Peyer's patch (tissue), 4 donors: ENCODE data around the gene CTDSPL. TPM values are rescaled to one million over a fixed set of nuclear protein-coding genes. Genes with fewer than 3 reads are reported as not detected.

Experiments
- DNase-seq, 3 donors: peaks; one replicate each; pipeline ENCODE4 v3.0.0-alpha.2; 2017 to 2019
- H3K27ac ChIP-seq, 4 donors: fragments of 200-600 bp; sonication (generic); one replicate each; pipeline ENCODE4 v1.5.1; 2016 to 2019
- H3K27me3 ChIP-seq, 2 donors: fragments of 200-600 bp; sonication (generic); one replicate each; pipeline ENCODE4 v1.5.1; 2019
- H3K36me3 ChIP-seq, 3 donors: fragments of 200-600 bp; sonication (generic); one replicate each; pipeline ENCODE4 v1.5.1; 2016 to 2019
- H3K4me1 ChIP-seq, 4 donors: fragments of 200-600 bp; sonication (generic); one replicate each; pipeline ENCODE4 v1.5.1; 2016 to 2019
- H3K4me3 ChIP-seq, 4 donors: fragments of 200-600 bp; sonication (generic); 1 replicate in 3 of 4; 2 replicates in 1 of 4; pipeline ENCODE4 v1.5.1; 2016 to 2019; ENCODE audit warnings: mild to moderate bottlenecking in 1 of 4
- H3K9me3 ChIP-seq, 4 donors: fragments of 200-600 bp; sonication (generic); one replicate each; pipeline ENCODE4 v1.5.1; 2016 to 2019; ENCODE audit warnings: mild to moderate bottlenecking in 1 of 4
- CTCF ChIP-seq, 6 experiments: fragments of 450-650 bp in 4 of 6; fragments of 200-600 bp in 2 of 6; sonication (generic) in 1 of 6; IDR thresholded peaks; one replicate each; pipeline ENCODE4 v1.5.1; 2017 to 2019; ENCODE audit warnings: antibody characterized with exemption in 6 of 6, mild to moderate bottlenecking in 3 of 6, moderate library complexity in 1 of 6
- POLR2A ChIP-seq, 2 donors: fragments of 450-650 bp; IDR thresholded peaks; one replicate each; pipeline ENCODE4 v1.5.1; 2017; ENCODE audit warnings: antibody characterized with exemption in 2 of 2, mild to moderate bottlenecking in 2 of 2, moderate library complexity in 2 of 2
- total RNA-seq, 4 donors: library from RNA; depleted of rRNA; stranded (reverse); fragments of >200 nt; gene quantifications; one replicate each; pipeline ENCODE4 v1.1.0, GENCODE V29; 2016

CTDSPL gene
- total RNA-seq, 4 donors from 2014 or later, result 36.3 to 42.3 (median 38.4) TPM

- H3K9me3 ChIP-seq, result no peaks in the 10 kb centered on the region
Measured at GRCh38 chr3:37934631-37935289, 73.1 kb downstream of the CTDSPL start.

GRCh38 chr3:37935290-37935668 is 73.6 kb downstream of the CTDSPL start:
- no peak for DNase-seq
- Histone ChIP-seq H3K4me1 (peaks cover 0 to 25% (median 0%) of the 10 kb centered on the region in 4 donors), H3K9me3 (no peaks in the 10 kb centered on the region), H3K4me3 (no peak overlapping the region), H3K27me3 (no peaks in the 10 kb centered on the region), H3K27ac (peak overlapping the region in 3 of 4 donors; percentile 13 to 51 (median 50)), H3K36me3 (no peaks in the 10 kb centered on the region)
- no peak for TF ChIP-seq CTCF (IDR thresholded peaks at IDR 0.05)
- no peak for TF ChIP-seq POLR2A (IDR thresholded peaks at IDR 0.05)

More at GRCh38 chr3:37934631-37935289, 73.1 kb downstream of the CTDSPL start:
- Histone ChIP-seq H3K27me3 (no peaks in the 10 kb centered on the region), H3K4me1 (peaks cover 0 to 25% (median 0%) of the 10 kb centered on the region in 4 donors), H3K36me3 (no peaks in the 10 kb centered on the region), H3K4me3 (no peak overlapping the region), H3K27ac (peak overlapping the region in 1 of 4 donors; percentile 47)
- DNase-seq, result no peak
- no peak for TF ChIP-seq CTCF (IDR thresholded peaks at IDR 0.05)

- H3K4me1 ChIP-seq, result peaks cover 0 to 25% (median 0%) of the 10 kb centered on the region in 4 donors
- TF ChIP-seq POLR2A (IDR thresholded peaks at IDR 0.05) (no peak), CTCF (IDR thresholded peaks at IDR 0.05) (no peak)
- no peak for DNase-seq
Measured at GRCh38 chr3:37935756-37936666, 74.3 kb downstream of the CTDSPL start.

GRCh38 chr3:37937156-37937555 is 75.5 kb downstream of the CTDSPL start:
- TF ChIP-seq CTCF (IDR thresholded peaks at IDR 0.05), result no peak
- TF ChIP-seq POLR2A (IDR thresholded peaks at IDR 0.05), result no peak
- DNase-seq, result no peak
- H3K4me3 ChIP-seq, result no peak overlapping the region

More at GRCh38 chr3:37935756-37936666, 74.3 kb downstream of the CTDSPL start:
- Histone ChIP-seq H3K9me3 (no peaks in the 10 kb centered on the region), H3K27ac (peak overlapping the region in 3 of 4 donors; percentile 13 to 51 (median 50)), H3K4me3 (no peak overlapping the region), H3K27me3 (no peaks in the 10 kb centered on the region), H3K36me3 (no peaks in the 10 kb centered on the region)

GRCh38 chr3:37938011-37938410 is 76.3 kb downstream of the CTDSPL start:
- DNase-seq, result no peak
- H3K27me3 ChIP-seq, result no peaks in the 10 kb centered on the region
- H3K27ac ChIP-seq, result no peak overlapping the region
- no peak for TF ChIP-seq CTCF (IDR thresholded peaks at IDR 0.05)
- no peak for TF ChIP-seq POLR2A (IDR thresholded peaks at IDR 0.05)
- no peak overlapping the region for H3K4me3 ChIP-seq
- H3K4me1 ChIP-seq, result peaks cover 0 to 44% (median 6%) of the 10 kb centered on the region in 4 donors
- H3K36me3 ChIP-seq, result no peaks in the 10 kb centered on the region
- H3K9me3 ChIP-seq, result no peaks in the 10 kb centered on the region

More at GRCh38 chr3:37937156-37937555, 75.5 kb downstream of the CTDSPL start:
- Histone ChIP-seq H3K27ac (peak overlapping the region in 1 of 4 donors; percentile 34), H3K4me1 (peaks cover 0 to 35% (median 3%) of the 10 kb centered on the region in 4 donors), H3K27me3 (no peaks in the 10 kb centered on the region), H3K9me3 (no peaks in the 10 kb centered on the region), H3K36me3 (no peaks in the 10 kb centered on the region)
